GM12878 (cell line): ENCODE data around the gene MYO7B. TPM values are rescaled to one million over a fixed set of nuclear protein-coding genes. Genes with fewer than 3 reads are reported as not detected.

ENCODE experiments used
- ATAC-seq: fragments of 200-7000 bp; cut with Tn5 transposase; 3 replicates; pipeline ENCODE4 v1.9.1; 2020; ENCODE audit warnings: mild to moderate bottlenecking, moderate library complexity
- BruUV-seq: library from RNA; stranded (reverse); fragments of 400-500 nt; replicated peaks from 2 replicates; lab custom pipeline; 2021; lab: Mats Ljungman, UMichigan
- CTCF ChIA-PET: fragments of 300-600 bp; sonication (Branson Sonifier 250); formaldehyde crosslinking; extraction: SDS; loops from one replicate; lab custom pipeline; 2021; ENCODE audit warnings: inconsistent platforms; lab: Yijun Ruan, JAX
- POLR2A ChIA-PET: fragments of 350-600 bp; formaldehyde crosslinking; extraction: SDS; loops from one replicate; lab custom pipeline; 2021; ENCODE audit warnings: inconsistent platforms; lab: Charles Lee
- RAD21 ChIA-PET: fragments of 300-600 bp; sonication (Branson Sonifier 250); formaldehyde crosslinking; loops from one replicate; lab custom pipeline; 2023; ENCODE audit warnings: antibody characterized with exemption; ENCODE audit not compliant: unreplicated experiment; lab: Charles Lee
- SMC1A ChIA-PET: fragments of 300-600 bp; sonication (Branson Sonifier 250); formaldehyde crosslinking; loops from one replicate; lab custom pipeline; 2023; ENCODE audit not compliant: unreplicated experiment, uncharacterized antibody; lab: Charles Lee
- DNase-seq: peaks from one replicate; pipeline ENCODE4 v3.0.0-alpha.2; 2011; ENCODE audit warnings: low read depth, low spot score
- FAIRE-seq: peaks from 3 replicates; lab custom pipeline; 2011; peaks lifted over from hg19 to GRCh38; lab: Jason Lieb, UNC
- H2AFZ ChIP-seq: 2 replicates; pipeline ENCODE4 v1.6.0; 2011; ENCODE audit warnings: low read depth, low read length, control low read depth; ENCODE audit not compliant: control insufficient read depth
- H3K27ac ChIP-seq: 2 replicates; pipeline ENCODE4 v1.5.1; 2011; ENCODE audit warnings: control low read depth; ENCODE audit not compliant: control insufficient read depth, insufficient read depth
- H3K27me3 ChIP-seq, 2 experiments: replicated peaks in 1 of 2; 2 replicates each; pipeline versions ENCODE4 v1.6.0 to v1.6.1; 2011; ENCODE audit warnings: low read length in 1 of 2; ENCODE audit not compliant: control insufficient read depth in 2 of 2, insufficient read depth in 2 of 2
- H3K36me3 ChIP-seq, 2 experiments: 2 replicates each; pipeline ENCODE4 v1.5.1; 2011; ENCODE audit warnings: low read length in 1 of 2; ENCODE audit not compliant: control insufficient read depth in 2 of 2, insufficient read depth in 2 of 2
- H3K4me1 ChIP-seq: 2 replicates; pipeline ENCODE4 v1.6.1; 2011; ENCODE audit warnings: mild to moderate bottlenecking, low read length, moderate library complexity, mixed read lengths; ENCODE audit not compliant: control insufficient read depth, insufficient read depth
- H3K4me2 ChIP-seq: 2 replicates; pipeline ENCODE4 v1.6.0; 2011; ENCODE audit warnings: control low read depth; ENCODE audit not compliant: control insufficient read depth, insufficient read depth
- H3K4me3 ChIP-seq: fragments of 200-600 bp; sonication (generic); 2 replicates; pipeline ENCODE4 v1.5.1; 2016
- H3K79me2 ChIP-seq: 2 replicates; pipeline ENCODE4 v1.6.0; 2011; ENCODE audit warnings: low read length; ENCODE audit not compliant: control insufficient read depth, insufficient read depth
- H3K9ac ChIP-seq: 2 replicates; pipeline ENCODE4 v1.8.0; 2011; ENCODE audit warnings: low read length, control low read depth, mixed read lengths; ENCODE audit not compliant: control insufficient read depth, insufficient read depth
- H3K9me3 ChIP-seq: replicated peaks from 3 replicates; pipeline ENCODE4 v1.5.1; 2011; ENCODE audit warnings: mild to moderate bottlenecking, low read length; ENCODE audit not compliant: control insufficient read depth, insufficient read depth
- H4K20me1 ChIP-seq: 2 replicates; pipeline ENCODE4 v1.6.0; 2011; ENCODE audit not compliant: control insufficient read depth, insufficient read depth
- CREM ChIP-seq: IDR thresholded peaks from 2 replicates; pipeline ENCODE4 v1.6.1; 2014; ENCODE audit warnings: antibody characterized with exemption, low read depth
- EZH2 ChIP-seq: IDR thresholded peaks from 2 replicates; pipeline ENCODE4 v1.6.1; 2012; ENCODE audit warnings: low read depth, mild to moderate bottlenecking, control low read depth, inconsistent platforms, low read length, borderline replicate concordance; ENCODE audit not compliant: control insufficient read depth
- IRF4 ChIP-seq: IDR thresholded peaks from 2 replicates; pipeline ENCODE4 v1.6.1; 2011; ENCODE audit warnings: low read depth, low read length
- RAD21 ChIP-seq: IDR thresholded peaks from 2 replicates; pipeline ENCODE4 v1.6.1; 2011; ENCODE audit warnings: mild to moderate bottlenecking, low read depth, low read length, moderate library complexity; ENCODE audit not compliant: insufficient read depth
- SMC3 ChIP-seq: IDR thresholded peaks from 2 replicates; pipeline ENCODE4 v1.6.1; 2011; ENCODE audit warnings: low read length, improper control_type of control experiment, borderline replicate concordance
- STAT3 ChIP-seq: IDR thresholded peaks from 2 replicates; pipeline ENCODE4 v1.6.1; 2011; ENCODE audit warnings: low read depth, low read length, improper control_type of control experiment
- TCF12 ChIP-seq: IDR thresholded peaks from 2 replicates; pipeline ENCODE4 v1.6.1; 2011; ENCODE audit warnings: low read depth, mild to moderate bottlenecking, low read length
- YY1 ChIP-seq: IDR thresholded peaks from 2 replicates; pipeline ENCODE4 v1.6.1; 2011; ENCODE audit warnings: low read depth, mild to moderate bottlenecking, low read length
- WGBS: methylation state at CpG from one replicate; pipeline ENCODE4 v1.1.6; 2016; ENCODE audit warnings: low lambda C conversion rate; ENCODE audit not compliant: insufficient replicate concordance, insufficient coverage; ENCODE audit errors: missing lambda C conversion rate; 5-methylcytosine and 5-hydroxymethylcytosine counted together
- in situ Hi-C: fragments of 300-500 bp; cut with MboI; formaldehyde crosslinking; loops from 9 replicates; pipeline ENCODE4 v1.14.3; 2018; ENCODE audit warnings: mixed read lengths
- intact Hi-C: fragments of 100-400 bp; cut with micrococcal nuclease; formaldehyde crosslinking; loops from one replicate; pipeline ENCODE4 v1.14.2; 2022; ENCODE audit not compliant: unreplicated experiment
- polyA plus RNA-seq, 11 experiments: library from polyadenylated mRNA; depleted of rRNA in 4 of 11; unstranded in 6 of 11; stranded (reverse) in 5 of 11; fragments of >200 nt; fragmentation: Nextera tagmentation in 4 of 11; fragmentation: Illumina TruSeq in 1 of 11; extraction: Ambion mirVana in 4 of 11; extraction: Trizol in 1 of 11; gene quantifications; 1 replicate in 1 of 11; 2 replicates in 10 of 11; pipeline versions ENCODE4 v1.2.1 to v1.2.3, GENCODE V29; 2011 to 2016; ENCODE audit warnings: inconsistent platforms in 2 of 11, missing spikeins in 2 of 11, low read depth in 1 of 11
- total RNA-seq, 4 experiments: library from RNA; depleted of rRNA in 3 of 4; stranded (reverse); fragments of >200 nt in 3 of 4; fragmentation: Illumina TruSeq in 1 of 4; extraction: Trizol in 1 of 4; gene quantifications; 2 replicates each; pipeline versions ENCODE4 v1.2.1 to v1.2.3, GENCODE V29; 2013 to 2021
- TF ChIP-seq, protein P1 (sequence below), 3 experiments: IDR thresholded peaks in 2 of 3; conservative IDR thresholded peaks in 1 of 3; 2 replicates each; pipeline ENCODE4 v1.5.1; 2011; ENCODE audit warnings: low read depth in 3 of 3, low read length in 3 of 3, mild to moderate bottlenecking in 3 of 3, control low read depth in 2 of 3, moderate library complexity in 2 of 3, inconsistent platforms in 1 of 3, mixed read lengths in 1 of 3; ENCODE audit not compliant: control insufficient read depth in 2 of 3, insufficient read depth in 1 of 3; ENCODE audit errors: extremely low read depth in 1 of 3

Gene MYO7B
- total and polyA plus RNA-seq, 10 of the 15 experiments (the other 5 are each of a cell fraction or from before 2014, with no cell fraction given) = 0.08 to 4.8 (median 1.2) TPM

DNA sequence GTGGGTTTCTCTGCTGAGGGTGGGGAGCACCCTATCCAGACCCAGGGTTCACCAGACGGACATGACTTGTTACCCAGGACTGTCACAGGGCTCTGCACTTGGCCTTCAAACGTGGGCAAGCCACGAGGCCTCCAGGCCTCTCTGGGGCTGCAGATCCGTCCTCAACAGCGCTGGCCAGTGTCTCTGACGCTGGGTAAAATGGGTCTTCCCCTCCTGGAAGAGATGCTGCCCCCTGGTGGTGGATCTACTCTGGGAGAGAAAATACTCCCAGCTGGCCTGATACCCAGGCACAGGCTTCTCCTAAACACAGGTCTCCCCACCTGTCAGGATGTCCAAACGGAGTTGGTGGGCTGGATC lies 114.2 kb downstream of the MYO7B start:
- FAIRE-seq (peak; percentile 62), DNase-seq (peak; percentile 7), ATAC-seq (peak; percentile 93)
- 5% methylated on average over 7 of the region's 7 CpGs for WGBS
- intact Hi-C loops (loop anchor here (1.0 to 5.0 kb wide), 3 partner anchors 58 to 452 kb away; partner anchors contain the start of gene IWS1), in situ Hi-C loops (loop anchor here (5.0 kb wide), 1 partner anchor 452 kb away; no protein-coding TSS in a partner anchor)
- no peaks in the 10 kb centered on the region for H3K36me3 ChIP-seq
- ChIA-PET CTCF (interaction anchor here (0.8 to 8.3 kb wide), 10 partner anchors 9 to 172 kb away, joined by 3 to 90 read pairs (median 4); partner anchors contain the start of gene WDR33), SMC1A (interaction anchor here (0.6 to 4.6 kb wide), 4 partner anchors 36 to 172 kb away, joined by 3 to 26 read pairs (median 4); no protein-coding TSS in a partner anchor), RAD21 (interaction anchor here (0.7 to 2.3 kb wide), 3 partner anchors 57 to 82 kb away, joined by 3 to 23 read pairs (median 3); no protein-coding TSS in a partner anchor), POLR2A (interaction anchor here (0.6 kb wide), 1 partner anchor 151 kb away, joined by 3 read pairs; no protein-coding TSS in a partner anchor)
- no peak overlapping the region for H3K4me3 ChIP-seq
- no TSS peak for BruUV-seq
- no peaks in the 10 kb centered on the region for H3K27me3 ChIP-seq
- H4K20me1 ChIP-seq = no peaks in the 10 kb centered on the region
- no peaks in the 10 kb centered on the region for H3K4me1 ChIP-seq
- H2AFZ ChIP-seq = no peak overlapping the region
- no peak overlapping the region for H3K9ac ChIP-seq
- TF ChIP-seq RAD21 (peak; percentile 79), STAT3 (no peak), EZH2 (no peak), SMC3 (peak; percentile 77), YY1 (peak; percentile 77), CREM (0 out of 2 replicates have a peak, but pooled peaks have one; percentile 26), IRF4 (0 out of 2 replicates have a peak, but pooled peaks have one; percentile 13), TCF12 (0 out of 2 replicates have a peak, but pooled peaks have one; percentile 7)
- TF ChIP-seq, protein P1, sequence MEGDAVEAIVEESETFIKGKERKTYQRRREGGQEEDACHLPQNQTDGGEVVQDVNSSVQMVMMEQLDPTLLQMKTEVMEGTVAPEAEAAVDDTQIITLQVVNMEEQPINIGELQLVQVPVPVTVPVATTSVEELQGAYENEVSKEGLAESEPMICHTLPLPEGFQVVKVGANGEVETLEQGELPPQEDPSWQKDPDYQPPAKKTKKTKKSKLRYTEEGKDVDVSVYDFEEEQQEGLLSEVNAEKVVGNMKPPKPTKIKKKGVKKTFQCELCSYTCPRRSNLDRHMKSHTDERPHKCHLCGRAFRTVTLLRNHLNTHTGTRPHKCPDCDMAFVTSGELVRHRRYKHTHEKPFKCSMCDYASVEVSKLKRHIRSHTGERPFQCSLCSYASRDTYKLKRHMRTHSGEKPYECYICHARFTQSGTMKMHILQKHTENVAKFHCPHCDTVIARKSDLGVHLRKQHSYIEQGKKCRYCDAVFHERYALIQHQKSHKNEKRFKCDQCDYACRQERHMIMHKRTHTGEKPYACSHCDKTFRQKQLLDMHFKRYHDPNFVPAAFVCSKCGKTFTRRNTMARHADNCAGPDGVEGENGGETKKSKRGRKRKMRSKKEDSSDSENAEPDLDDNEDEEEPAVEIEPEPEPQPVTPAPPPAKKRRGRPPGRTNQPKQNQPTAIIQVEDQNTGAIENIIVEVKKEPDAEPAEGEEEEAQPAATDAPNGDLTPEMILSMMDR (IDR thresholded peaks at IDR 0.05 in 2 of 3, conservative IDR thresholded peaks at IDR 0.05 in 1 of 3; ENCODE audit: control insufficient read depth in 2 of 3, extremely low read depth in 1 of 3, insufficient read depth in 1 of 3, low read depth in 3 of 3, low read length in 3 of 3) = peak; percentile 78 to 82 (median 80)
- H3K27ac ChIP-seq = no peak overlapping the region
- no peak overlapping the region for H3K4me2 ChIP-seq
- H3K79me2 ChIP-seq = no peaks in the 10 kb centered on the region
- H3K9me3 ChIP-seq = no peaks in the 10 kb centered on the region
